Panc1 (cell line): Measurements from ENCODE around the gene LIPC. TPM values are rescaled to one million over a fixed set of nuclear protein-coding genes. Genes with fewer than 3 reads are reported as not detected.

Experiments
- ATAC-seq: fragments of 200-7000 bp; cut with Tn5 transposase; 2 replicates; pipeline ENCODE4 v1.9.1; 2020; ENCODE audit warnings: mild to moderate bottlenecking, moderate library complexity
- BruUV-seq: library from RNA; stranded (reverse); fragments of 400-500 nt; replicated peaks from 2 replicates; lab custom pipeline; 2021; lab: Mats Ljungman, UMichigan
- CTCF ChIA-PET: fragments of 300-600 bp; sonication (Branson Sonifier 250); formaldehyde crosslinking; loops from one replicate; lab custom pipeline; 2022; ENCODE audit warnings: antibody characterized with exemption; lab: Charles Lee
- POLR2A ChIA-PET: fragments of 300-600 bp; sonication (Branson Sonifier 250); formaldehyde crosslinking; loops from one replicate; lab custom pipeline; 2022; ENCODE audit warnings: antibody characterized with exemption; lab: Charles Lee
- DNase-seq: peaks from one replicate; pipeline ENCODE4 v3.0.0-alpha.2; 2010; ENCODE audit warnings: low read depth, low spot score
- H3K27ac ChIP-seq: 2 replicates; pipeline ENCODE4 v1.5.1; 2011; ENCODE audit warnings: mild to moderate bottlenecking, low read length, inconsistent platforms
- H3K27me3 ChIP-seq: fragments of 200-500 bp; sonication (Bioruptor generic); 2 replicates; pipeline ENCODE4 v1.6.0; 2014; ENCODE audit warnings: low read length, inconsistent platforms; ENCODE audit not compliant: control insufficient read depth, insufficient read depth
- H3K36me3 ChIP-seq: fragments of 200-500 bp; sonication (Bioruptor generic); 2 replicates; pipeline ENCODE4 v1.5.1; 2014; ENCODE audit warnings: inconsistent platforms, mild to moderate bottlenecking, low read length, moderate library complexity; ENCODE audit not compliant: control insufficient read depth, insufficient read depth
- H3K4me1 ChIP-seq: 2 replicates; pipeline ENCODE4 v1.5.1; 2011; ENCODE audit warnings: inconsistent platforms, mild to moderate bottlenecking, low read length, moderate library complexity; ENCODE audit not compliant: control insufficient read depth, insufficient read depth
- H3K4me3 ChIP-seq, 2 experiments: 2 replicates each; pipeline ENCODE4 v1.5.1; 2011 to 2012; ENCODE audit warnings: low read depth in 2 of 2, low read length in 2 of 2, mild to moderate bottlenecking in 2 of 2, inconsistent platforms in 1 of 2, moderate library complexity in 1 of 2
- H3K9me3 ChIP-seq: fragments of 200-500 bp; sonication (Bioruptor generic); 2 replicates; pipeline ENCODE4 v1.5.1; 2014; ENCODE audit warnings: low read depth, mild to moderate bottlenecking, inconsistent platforms, low read length, moderate library complexity; ENCODE audit not compliant: control insufficient read depth, insufficient read depth
- CTCF ChIP-seq: fragments of 450-650 bp; IDR thresholded peaks from 2 replicates; pipeline ENCODE4 v1.5.1; 2017; ENCODE audit warnings: mild to moderate bottlenecking
- POLR2AphosphoS5 ChIP-seq: IDR thresholded peaks from 2 replicates; pipeline ENCODE4 v1.6.1; 2012; ENCODE audit warnings: mild to moderate bottlenecking, low read depth, low read length, moderate library complexity
- REST ChIP-seq, 2 experiments: IDR thresholded peaks; 2 replicates each; pipeline ENCODE4 v1.6.1; 2011 to 2012; ENCODE audit warnings: low read depth in 2 of 2, control low read depth in 1 of 2, low read length in 1 of 2, mild to moderate bottlenecking in 1 of 2, moderate library complexity in 1 of 2; ENCODE audit not compliant: insufficient read depth in 1 of 2
- SIN3A ChIP-seq: IDR thresholded peaks from 2 replicates; pipeline ENCODE4 v1.6.1; 2012; ENCODE audit warnings: low read depth, mild to moderate bottlenecking, low read length, moderate library complexity, borderline replicate concordance; ENCODE audit not compliant: insufficient read depth
- TCF7L2 ChIP-seq: IDR thresholded peaks from 2 replicates; pipeline ENCODE4 v1.6.1; 2011; ENCODE audit warnings: mild to moderate bottlenecking, low read depth, low read length, inconsistent platforms
- in situ Hi-C: cut with HindIII; loops from 2 replicates; pipeline ENCODE4 v1.10.0; 2016; ENCODE audit warnings: low sequenced_read_pairs, low pct_unique_long_range_greater_than_20kb
- intact Hi-C: fragments of 100-400 bp; cut with micrococcal nuclease; formaldehyde crosslinking; loops from one replicate; pipeline ENCODE4 v1.10.0; 2022; ENCODE audit not compliant: unreplicated experiment
- total RNA-seq: library from RNA; stranded (reverse); gene quantifications from one replicate; pipeline ENCODE4 v1.2.1, GENCODE V29; 2021; ENCODE audit not compliant: unreplicated experiment

The LIPC gene
- total RNA-seq, 1 experiment from 2014 or later = not detected

- ChIA-PET POLR2A (no interaction called here), CTCF (no interaction called here)
- DNase-seq (no peak), ATAC-seq (no peak)
- Histone ChIP-seq H3K4me1 (no peaks in the 10 kb centered on the region), H3K27me3 (no peaks in the 10 kb centered on the region), H3K4me3 (no peak overlapping the region), H3K27ac (no peak overlapping the region), H3K9me3 (no peaks in the 10 kb centered on the region), H3K36me3 (no peaks in the 10 kb centered on the region)
- intact Hi-C loops (no loop called here), in situ Hi-C loops (no loop called here)
- TF ChIP-seq TCF7L2 (no peak), SIN3A (no peak), REST (IDR thresholded peaks at IDR 0.05; ENCODE audit: insufficient read depth in 1 of 2, low read depth in 2 of 2, low read length in 1 of 2) (no peak), POLR2AphosphoS5 (no peak), CTCF (no peak)
- BruUV-seq = no TSS peak
Measured at GRCh38 chr15:58386641-58387040, 45.1 kb upstream of the LIPC start.

- Histone ChIP-seq H3K4me1 (no peaks in the 10 kb centered on the region), H3K4me3 (no peak overlapping the region), H3K36me3 (no peaks in the 10 kb centered on the region), H3K27ac (no peak overlapping the region), H3K27me3 (no peaks in the 10 kb centered on the region), H3K9me3 (no peaks in the 10 kb centered on the region)
- ChIA-PET CTCF (no interaction called here), POLR2A (no interaction called here)
- intact Hi-C loops = no loop called here
- in situ Hi-C loops = no loop called here
- no peak for ATAC-seq
- peak; percentile 17 for DNase-seq
- TF ChIP-seq CTCF (no peak), TCF7L2 (no peak), SIN3A (no peak), REST (IDR thresholded peaks at IDR 0.05; ENCODE audit: insufficient read depth in 1 of 2, low read depth in 2 of 2, low read length in 1 of 2) (no peak), POLR2AphosphoS5 (no peak)
- BruUV-seq = no TSS peak
Measured at GRCh38 chr15:58387130-58387529, 44.7 kb upstream of the LIPC start.
